Testis (tissue), 3 donors: ENCODE measurements around the gene P2RY14. TPM values are rescaled to one million over a fixed set of nuclear protein-coding genes. Genes with fewer than 3 reads are reported as not detected.

Experiments
- DNase-seq: peaks from one replicate; pipeline ENCODE4 v3.0.0-alpha.2; 2019
- H3K27ac ChIP-seq, 2 donors: fragments of 200-600 bp; sonication (generic); one replicate each; pipeline ENCODE4 v1.5.1; 2019
- H3K27me3 ChIP-seq: fragments of 200-600 bp; sonication (generic); one replicate; pipeline ENCODE4 v1.5.1; 2019
- H3K36me3 ChIP-seq: fragments of 200-600 bp; sonication (generic); one replicate; pipeline ENCODE4 v1.5.1; 2017; ENCODE audit warnings: low read depth; ENCODE audit errors: missing control alignments
- H3K4me1 ChIP-seq: fragments of 200-600 bp; sonication (generic); one replicate; pipeline ENCODE4 v1.5.1; 2019
- H3K4me3 ChIP-seq, 2 donors: fragments of 200-600 bp; sonication (generic); one replicate each; pipeline ENCODE4 v1.5.1; 2017 to 2019
- H3K9me3 ChIP-seq: fragments of 200-600 bp; sonication (generic); one replicate; pipeline ENCODE4 v1.5.1; 2017
- POLR2A ChIP-seq: fragments of 450-650 bp; IDR thresholded peaks from one replicate; pipeline ENCODE4 v1.6.1; 2017; ENCODE audit warnings: antibody characterized with exemption, mild to moderate bottlenecking, moderate library complexity
- WGBS, 2 donors: methylation state at CpG; one replicate each; pipeline ENCODE4 v1.1.5; 2018; 5-methylcytosine and 5-hydroxymethylcytosine counted together
- intact Hi-C: fragments of 100-400 bp; cut with DNase I; formaldehyde crosslinking; loops from one replicate; pipeline ENCODE4 v1.15.1; 2023; ENCODE audit warnings: low total_unique reads
- polyA plus RNA-seq: library from polyadenylated mRNA; stranded (reverse); fragments of 350-450 nt; fragmentation: Illumina TruSeq; extraction: RNeasy Lipid Tissue Mini Kit (QIAGEN cat#74804); gene quantifications from one replicate; pipeline ENCODE4 v1.2.3, GENCODE V29; 2014; ENCODE audit warnings: low read depth, low replicate concordance; ENCODE audit not compliant: insufficient read depth
- total RNA-seq, 2 donors: library from RNA; depleted of rRNA; stranded (reverse); fragments of >200 nt; gene quantifications; one replicate each; pipeline ENCODE4 v1.2.3, GENCODE V29; 2016
- TF ChIP-seq, protein P1 (sequence below), 3 experiments: fragments of 450-650 bp in 2 of 3; fragments of 200-600 bp in 1 of 3; sonication (generic) in 1 of 3; IDR thresholded peaks; one replicate each; pipeline ENCODE4 v1.5.1; 2016 to 2019; ENCODE audit warnings: antibody characterized with exemption in 3 of 3, mild to moderate bottlenecking in 2 of 3, moderate library complexity in 1 of 3

P2RY14 gene
- total and polyA plus RNA-seq, 3 donors from 2014 or later = 0.47 to 0.79 (median 0.50) TPM

DNA sequence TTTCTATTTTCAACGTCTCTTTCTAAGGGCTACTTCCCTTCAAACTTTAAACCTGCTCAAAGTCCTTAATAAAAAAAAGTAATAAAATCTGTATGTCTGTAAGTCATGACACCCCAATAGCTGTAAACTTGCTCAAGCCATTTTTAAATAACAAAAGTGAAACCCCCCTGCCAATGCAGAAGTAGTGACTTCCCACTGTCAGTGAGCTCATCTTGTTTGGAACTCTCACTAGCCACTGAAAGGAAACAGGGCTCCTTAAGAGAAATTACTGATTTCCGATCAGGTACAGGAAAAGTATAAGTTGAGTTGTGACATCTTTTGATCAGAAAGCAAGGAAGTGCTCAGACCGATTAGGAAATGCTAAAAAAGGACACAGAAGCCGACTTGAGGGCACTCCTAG lies 47.7 kb downstream of the P2RY14 start:
- WGBS, 2 donors = 62 to 65% methylated on average over 4 of the region's 4 CpGs
- Histone ChIP-seq H3K4me3 (no peak overlapping the region), H3K36me3 (no peaks in the 10 kb centered on the region), H3K9me3 (no peaks in the 10 kb centered on the region), H3K4me1 (peaks cover 19% of the 10 kb centered on the region), H3K27ac (no peak overlapping the region), H3K27me3 (no peaks in the 10 kb centered on the region)
- DNase-seq = no peak
- TF ChIP-seq, protein P1, sequence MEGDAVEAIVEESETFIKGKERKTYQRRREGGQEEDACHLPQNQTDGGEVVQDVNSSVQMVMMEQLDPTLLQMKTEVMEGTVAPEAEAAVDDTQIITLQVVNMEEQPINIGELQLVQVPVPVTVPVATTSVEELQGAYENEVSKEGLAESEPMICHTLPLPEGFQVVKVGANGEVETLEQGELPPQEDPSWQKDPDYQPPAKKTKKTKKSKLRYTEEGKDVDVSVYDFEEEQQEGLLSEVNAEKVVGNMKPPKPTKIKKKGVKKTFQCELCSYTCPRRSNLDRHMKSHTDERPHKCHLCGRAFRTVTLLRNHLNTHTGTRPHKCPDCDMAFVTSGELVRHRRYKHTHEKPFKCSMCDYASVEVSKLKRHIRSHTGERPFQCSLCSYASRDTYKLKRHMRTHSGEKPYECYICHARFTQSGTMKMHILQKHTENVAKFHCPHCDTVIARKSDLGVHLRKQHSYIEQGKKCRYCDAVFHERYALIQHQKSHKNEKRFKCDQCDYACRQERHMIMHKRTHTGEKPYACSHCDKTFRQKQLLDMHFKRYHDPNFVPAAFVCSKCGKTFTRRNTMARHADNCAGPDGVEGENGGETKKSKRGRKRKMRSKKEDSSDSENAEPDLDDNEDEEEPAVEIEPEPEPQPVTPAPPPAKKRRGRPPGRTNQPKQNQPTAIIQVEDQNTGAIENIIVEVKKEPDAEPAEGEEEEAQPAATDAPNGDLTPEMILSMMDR (IDR thresholded peaks at IDR 0.05) = no peak
- TF ChIP-seq POLR2A = no peak
- intact Hi-C loops = no loop called here

DNA sequence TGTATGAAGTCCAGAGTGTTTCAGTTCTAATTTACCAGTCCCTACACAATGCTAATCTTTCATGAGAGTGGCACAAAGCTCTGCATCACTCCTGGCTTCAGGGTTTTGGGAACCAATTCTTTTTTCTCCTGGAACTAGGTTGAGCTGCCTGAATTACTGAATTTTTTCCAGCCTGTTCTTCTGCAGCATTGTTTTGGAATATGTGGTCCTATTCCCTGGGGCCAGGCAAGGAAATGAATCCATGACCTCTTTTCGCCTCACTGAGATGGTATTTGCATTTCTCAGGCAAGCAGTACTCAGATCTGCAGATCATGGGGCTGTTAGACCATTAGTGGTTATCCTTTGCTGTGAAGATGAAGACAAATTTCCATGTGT lies 49.7 kb downstream of the P2RY14 start:
- DNase-seq = no peak
- intact Hi-C loops = no loop called here
- Histone ChIP-seq H3K27ac (no peak overlapping the region), H3K4me3 (no peak overlapping the region), H3K27me3 (no peaks in the 10 kb centered on the region), H3K36me3 (no peaks in the 10 kb centered on the region), H3K9me3 (no peaks in the 10 kb centered on the region), H3K4me1 (peaks cover 19% of the 10 kb centered on the region)
- 50 to 57% methylated on average over 1 of the region's 1 CpG for WGBS, 2 donors
- TF ChIP-seq POLR2A = no peak
- TF ChIP-seq, protein P1 (IDR thresholded peaks at IDR 0.05) = no peak

DNA sequence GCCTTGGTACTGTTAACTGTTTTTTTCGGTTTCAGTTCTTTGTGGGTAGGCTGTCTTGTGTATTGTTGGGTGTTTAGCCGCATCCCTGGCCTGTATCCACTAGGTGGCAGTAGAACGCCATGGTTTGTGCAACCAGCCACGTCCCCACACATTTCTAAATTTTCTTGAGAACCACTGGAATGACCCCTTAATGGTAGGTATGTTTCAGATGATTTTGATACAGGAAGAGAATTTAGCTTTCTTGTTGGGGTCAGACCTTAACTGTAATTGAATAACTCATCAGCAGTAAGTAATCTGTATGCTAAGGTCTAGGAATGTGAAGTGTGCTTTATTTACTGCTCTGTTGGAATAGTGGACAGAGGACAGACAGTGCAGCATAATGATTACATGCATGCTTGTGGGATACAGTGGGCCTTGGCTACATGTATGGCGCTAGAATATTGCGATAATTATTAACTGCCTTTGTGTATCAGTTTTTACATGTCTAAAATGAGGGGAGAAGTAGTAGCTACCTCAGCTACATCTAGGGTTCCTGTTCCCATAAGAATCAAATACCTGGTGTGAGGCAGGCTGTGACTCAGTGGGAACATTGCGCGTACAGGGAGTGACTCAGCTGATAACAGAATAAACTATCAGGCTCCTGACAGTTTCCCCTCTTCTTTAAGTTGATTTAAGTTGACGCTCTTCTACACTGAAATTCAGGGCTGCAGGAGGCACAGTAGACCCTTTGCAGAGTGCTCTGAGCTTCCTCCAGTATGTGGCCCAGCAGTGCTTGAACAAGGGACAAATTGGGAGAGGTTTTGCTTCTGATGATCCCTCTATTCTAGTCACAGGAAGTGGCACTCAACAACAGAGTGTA lies 50.3 kb downstream of the P2RY14 start:
- H3K4me3 ChIP-seq = no peak overlapping the region
- DNase-seq = peak; percentile 83
- intact Hi-C loops = no loop called here
- H3K27ac ChIP-seq = no peak overlapping the region
- H3K4me1 ChIP-seq = peaks cover 19% of the 10 kb centered on the region
- no peaks in the 10 kb centered on the region for H3K36me3 ChIP-seq
- H3K9me3 ChIP-seq = no peaks in the 10 kb centered on the region
- H3K27me3 ChIP-seq = no peaks in the 10 kb centered on the region
- 52 to 54% methylated on average over 9 of the region's 9 CpGs for WGBS, 2 donors
- TF ChIP-seq, protein P1 (IDR thresholded peaks at IDR 0.05) = peak; percentile 70 to 88 (median 84)
- TF ChIP-seq POLR2A = no peak

DNA sequence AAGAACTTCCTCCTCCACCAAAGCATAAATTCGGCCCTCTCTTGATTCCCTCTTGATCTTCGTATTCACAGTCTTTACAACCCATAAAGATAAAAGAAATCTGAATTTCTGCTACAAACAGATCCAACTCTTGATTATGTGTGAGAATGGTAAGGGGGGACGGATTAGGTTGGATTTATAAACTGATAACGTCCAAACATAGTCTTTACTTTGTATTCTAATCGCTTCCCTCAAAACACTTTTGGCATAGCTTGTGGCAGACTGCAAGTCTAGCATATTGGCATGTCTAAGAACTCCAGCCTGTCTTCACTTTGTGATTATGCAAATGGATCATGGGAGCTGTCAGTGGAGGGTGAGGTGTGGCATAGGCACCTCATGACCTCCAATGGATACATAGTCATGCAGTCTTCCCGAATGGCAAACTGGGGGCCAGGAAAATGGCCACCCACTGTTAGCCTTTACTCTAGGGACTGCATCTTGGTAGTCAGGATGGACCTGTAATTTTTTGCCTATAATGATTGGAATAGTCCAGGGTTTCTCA lies 51.0 kb downstream of the P2RY14 start:
- intact Hi-C loops = no loop called here
- H3K27ac ChIP-seq = no peak overlapping the region

More for the DNA sequence above, 51.0 kb downstream of the P2RY14 start:
- Histone ChIP-seq H3K27me3 (no peaks in the 10 kb centered on the region), H3K9me3 (no peaks in the 10 kb centered on the region), H3K36me3 (no peaks in the 10 kb centered on the region), H3K4me1 (peaks cover 19% of the 10 kb centered on the region), H3K4me3 (no peak overlapping the region)
- TF ChIP-seq, protein P1 (IDR thresholded peaks at IDR 0.05) = no peak
- 79% methylated on average over 6 of the region's 6 CpGs for WGBS, 2 donors
- no peak for DNase-seq
